GM18873 (cell line): ENCODE measurements around the gene ACTL7A.
"Not testable (repeated sequence)": the region's sequence is repeated elsewhere in the genome, so short reads cannot be mapped to it uniquely, and the experiment has no call there.

Experiments used
- ATAC-seq: cut with Tn5 transposase; IDR thresholded peaks from one replicate; pipeline ENCODE4 v1.9.1; 2021; ENCODE audit warnings: mild to moderate bottlenecking, moderate library complexity, moderate number of reproducible peaks; ENCODE audit not compliant: unreplicated experiment, low FRiP score

ACTL7A gene, protein sequence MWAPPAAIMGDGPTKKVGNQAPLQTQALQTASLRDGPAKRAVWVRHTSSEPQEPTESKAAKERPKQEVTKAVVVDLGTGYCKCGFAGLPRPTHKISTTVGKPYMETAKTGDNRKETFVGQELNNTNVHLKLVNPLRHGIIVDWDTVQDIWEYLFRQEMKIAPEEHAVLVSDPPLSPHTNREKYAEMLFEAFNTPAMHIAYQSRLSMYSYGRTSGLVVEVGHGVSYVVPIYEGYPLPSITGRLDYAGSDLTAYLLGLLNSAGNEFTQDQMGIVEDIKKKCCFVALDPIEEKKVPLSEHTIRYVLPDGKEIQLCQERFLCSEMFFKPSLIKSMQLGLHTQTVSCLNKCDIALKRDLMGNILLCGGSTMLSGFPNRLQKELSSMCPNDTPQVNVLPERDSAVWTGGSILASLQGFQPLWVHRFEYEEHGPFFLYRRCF

DNA sequence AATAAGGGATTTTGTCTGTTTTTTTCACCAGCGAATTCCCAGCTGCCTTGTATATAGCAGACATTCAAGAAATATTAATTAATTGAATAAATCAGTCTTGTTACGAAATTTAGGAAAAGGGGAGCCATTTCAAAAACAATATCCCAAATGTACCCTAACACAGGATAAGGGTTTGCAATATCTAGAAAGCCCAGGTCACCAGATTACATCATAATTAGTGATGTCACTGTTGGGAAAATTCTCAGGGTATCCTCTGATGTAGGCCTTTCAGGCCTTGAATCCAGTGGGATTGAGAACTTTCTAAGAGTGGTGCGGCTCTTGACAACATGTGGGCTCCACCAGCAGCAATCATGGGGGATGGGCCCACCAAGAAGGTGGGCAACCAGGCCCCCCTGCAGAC, at the start of gene ACTL7A:
ACTL7A (plus strand) TSS at position 270 of the 400 bp plus-strand sequence; CDS start at position 327, 57 bp downstream.
- no peak for ATAC-seq

DNA sequence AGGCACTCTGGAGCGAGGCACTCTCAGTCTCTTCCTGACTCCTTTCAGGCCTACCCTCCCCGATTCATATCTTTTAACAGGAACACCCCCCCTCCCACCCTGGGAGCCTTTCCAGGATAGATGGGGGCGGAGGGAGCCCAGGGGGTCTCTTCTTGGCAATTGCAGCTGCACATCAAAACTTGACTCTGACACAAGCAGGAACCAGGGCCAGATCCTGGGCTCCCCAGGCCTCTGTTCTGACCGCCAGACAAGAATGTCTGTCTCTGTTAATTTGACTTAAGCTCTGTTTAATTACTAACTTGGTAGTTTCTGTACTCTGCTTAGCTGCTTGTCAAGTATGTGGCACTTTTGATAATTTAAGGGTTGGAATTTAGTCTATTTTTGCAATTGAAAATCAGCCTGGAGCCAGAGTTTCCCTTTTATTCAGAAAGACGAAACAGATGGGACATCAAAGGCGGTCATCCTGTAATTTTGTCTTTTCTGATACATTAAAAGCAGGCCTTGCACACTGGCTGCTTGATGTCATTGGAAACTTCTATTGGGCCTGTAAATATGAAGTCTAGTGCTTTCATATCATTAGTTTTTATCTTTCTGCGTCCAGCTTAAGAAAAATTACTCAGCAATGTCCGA, 49.6 kb upstream of the ACTL7A start:
- no peak for ATAC-seq

DNA sequence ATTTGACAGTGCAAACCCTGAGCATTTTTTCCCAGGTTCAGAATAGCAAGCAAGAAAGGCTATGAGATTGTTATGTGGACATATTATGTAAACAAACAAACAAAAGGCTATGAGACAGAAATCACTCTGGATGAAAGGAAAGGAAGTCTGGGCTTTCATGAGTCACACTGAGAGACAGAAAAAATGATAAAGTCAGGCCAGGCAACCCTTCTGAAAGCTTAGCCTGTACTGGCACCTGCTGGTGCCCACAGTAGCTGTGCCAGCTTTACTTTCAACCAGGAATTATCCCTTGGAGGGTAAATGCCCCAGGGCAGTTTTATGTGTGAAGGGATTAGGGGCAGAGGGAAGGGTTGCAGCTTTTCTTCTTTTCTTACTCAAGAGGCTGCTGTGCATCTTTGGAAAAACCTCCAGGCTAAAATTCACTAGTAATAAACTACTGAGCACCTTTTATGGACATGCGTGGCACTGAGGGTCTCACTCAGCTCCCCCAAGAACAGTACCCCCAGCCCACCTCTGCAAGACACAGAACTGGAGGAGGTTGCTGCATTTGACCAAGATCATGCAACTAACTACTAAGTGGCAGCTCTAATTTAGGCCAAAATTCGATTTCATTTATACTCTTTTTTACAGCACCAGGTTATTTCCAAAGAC, 48.0 kb upstream of the ACTL7A start:
- ATAC-seq: no peak

DNA sequence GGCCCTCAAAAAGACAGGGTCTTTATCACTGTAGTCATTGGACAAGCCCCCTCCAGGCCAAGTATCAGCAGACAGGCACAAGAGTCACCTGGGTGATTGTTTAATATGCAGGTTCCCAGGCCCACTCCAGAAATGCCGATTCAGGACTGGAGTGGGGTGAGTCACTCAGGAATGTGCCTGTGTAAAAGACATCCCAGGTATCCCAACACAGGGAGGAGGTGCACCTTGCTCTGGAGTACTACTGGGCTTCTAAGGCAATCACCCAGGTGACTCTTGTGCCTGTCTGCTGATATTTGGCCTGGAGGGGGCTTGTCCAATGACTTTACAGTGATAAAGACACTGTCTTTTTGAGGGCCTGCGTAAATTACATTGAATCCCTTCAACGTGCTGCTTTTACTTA, 46.9 kb upstream of the ACTL7A start:
- ATAC-seq: no peak

DNA sequence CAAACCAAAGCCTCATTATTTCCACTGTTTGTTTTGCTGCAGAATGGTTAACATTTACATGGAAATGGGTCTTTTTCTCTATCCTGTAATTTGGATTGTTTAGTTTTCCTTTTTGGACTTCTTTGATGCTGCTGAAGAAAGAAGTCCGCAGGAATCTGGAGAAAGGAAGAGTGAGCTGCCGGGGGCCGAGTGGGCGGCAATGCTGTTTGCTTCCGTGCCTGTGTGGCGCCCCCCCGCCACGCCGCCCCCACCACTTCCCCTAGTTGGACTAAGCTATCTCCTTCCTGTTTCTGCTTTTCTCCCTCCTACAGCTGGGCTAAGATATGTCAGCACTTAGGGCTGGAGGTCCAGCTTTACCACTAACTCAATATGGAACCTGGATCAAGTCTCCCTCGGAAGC, 46.0 kb upstream of the ACTL7A start:
- ATAC-seq: no peak

DNA sequence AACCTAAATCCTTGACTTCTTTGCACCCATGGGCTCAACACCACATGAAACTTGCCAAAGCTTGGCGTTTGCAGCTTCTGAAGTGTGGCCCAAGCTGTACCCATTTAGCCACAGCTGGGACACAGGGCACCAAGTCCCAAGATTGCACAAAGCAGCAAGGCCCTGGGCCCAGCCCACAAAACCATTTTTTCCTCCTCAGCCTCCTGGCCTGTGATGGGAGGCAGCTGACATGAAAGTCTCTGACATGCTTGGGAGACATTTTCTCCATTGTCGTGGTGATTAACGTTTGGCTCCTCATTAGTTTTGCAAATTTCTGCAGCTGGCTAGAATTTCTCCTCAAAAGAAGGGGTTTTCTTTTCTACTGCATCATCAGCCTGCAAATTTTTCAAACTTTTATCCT, 38.2 kb upstream of the ACTL7A start:
- no peak for ATAC-seq

DNA sequence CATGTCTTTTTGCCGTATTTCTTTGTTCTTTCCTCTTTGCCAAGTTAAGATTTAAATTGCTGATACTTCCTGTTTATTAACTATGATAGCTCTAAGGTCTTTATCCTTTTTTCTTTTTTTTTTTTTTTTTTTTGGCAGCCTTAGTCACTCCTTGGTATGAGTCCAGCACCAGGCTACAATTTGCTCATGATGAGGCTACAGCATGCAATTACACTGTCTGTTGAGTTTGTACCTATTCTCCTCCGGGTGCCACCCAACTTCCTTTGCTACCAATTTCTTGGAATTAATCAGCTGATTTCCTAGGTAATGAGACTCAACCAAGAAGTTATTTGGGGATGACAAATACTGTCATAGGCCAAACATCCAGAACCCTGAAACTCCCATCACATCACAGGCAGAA, 31.8 kb upstream of the ACTL7A start:
- ATAC-seq: no peak

DNA sequence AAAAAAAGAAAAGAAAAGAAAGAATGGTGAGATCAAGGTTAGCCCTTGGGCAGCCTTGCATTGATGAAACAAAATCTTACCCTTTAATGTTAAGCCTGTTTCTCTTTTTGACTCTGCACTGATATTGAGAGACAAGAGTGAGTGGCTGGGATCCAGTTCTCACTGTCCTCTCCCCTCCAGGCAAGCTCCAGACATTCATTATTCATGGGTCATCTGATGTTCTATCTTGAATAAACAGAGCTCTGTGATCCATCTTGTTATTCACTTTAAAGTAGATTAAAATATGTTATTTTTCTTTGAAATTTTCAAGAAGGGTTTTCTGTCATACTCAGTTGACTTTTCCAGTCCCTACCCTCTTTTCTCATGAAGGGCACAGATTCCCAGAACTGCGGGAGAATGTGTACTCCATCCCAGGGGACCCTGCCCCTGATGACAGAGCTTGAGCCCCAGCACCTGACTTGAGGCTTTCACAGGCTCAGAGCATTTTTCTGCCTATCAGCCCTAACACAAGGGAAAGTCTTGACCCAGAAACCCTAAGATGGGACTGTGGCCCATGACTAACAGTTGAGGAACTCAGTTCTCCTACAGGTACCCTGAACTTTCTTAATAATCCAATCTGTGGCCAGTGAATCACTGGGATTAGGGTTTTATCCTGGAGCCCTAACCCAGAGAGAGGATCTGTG, 30.4 kb upstream of the ACTL7A start:
- no peak for ATAC-seq

DNA sequence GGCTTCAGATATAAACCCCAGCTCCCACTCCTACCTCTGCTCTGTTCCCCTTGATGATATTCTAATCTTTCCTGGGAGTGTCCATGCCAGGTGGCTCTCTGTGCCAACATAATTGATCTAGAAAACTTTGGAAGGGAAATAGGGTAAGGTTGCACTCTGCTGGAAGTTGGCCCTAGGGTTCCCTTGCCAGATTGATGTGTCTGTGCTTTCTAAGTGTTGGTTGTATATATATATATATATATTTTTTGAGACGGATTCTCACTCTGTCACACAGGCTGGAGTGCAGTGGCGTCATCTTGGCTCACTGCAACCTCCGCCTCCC, 29.9 kb upstream of the ACTL7A start:
- no peak for ATAC-seq

DNA sequence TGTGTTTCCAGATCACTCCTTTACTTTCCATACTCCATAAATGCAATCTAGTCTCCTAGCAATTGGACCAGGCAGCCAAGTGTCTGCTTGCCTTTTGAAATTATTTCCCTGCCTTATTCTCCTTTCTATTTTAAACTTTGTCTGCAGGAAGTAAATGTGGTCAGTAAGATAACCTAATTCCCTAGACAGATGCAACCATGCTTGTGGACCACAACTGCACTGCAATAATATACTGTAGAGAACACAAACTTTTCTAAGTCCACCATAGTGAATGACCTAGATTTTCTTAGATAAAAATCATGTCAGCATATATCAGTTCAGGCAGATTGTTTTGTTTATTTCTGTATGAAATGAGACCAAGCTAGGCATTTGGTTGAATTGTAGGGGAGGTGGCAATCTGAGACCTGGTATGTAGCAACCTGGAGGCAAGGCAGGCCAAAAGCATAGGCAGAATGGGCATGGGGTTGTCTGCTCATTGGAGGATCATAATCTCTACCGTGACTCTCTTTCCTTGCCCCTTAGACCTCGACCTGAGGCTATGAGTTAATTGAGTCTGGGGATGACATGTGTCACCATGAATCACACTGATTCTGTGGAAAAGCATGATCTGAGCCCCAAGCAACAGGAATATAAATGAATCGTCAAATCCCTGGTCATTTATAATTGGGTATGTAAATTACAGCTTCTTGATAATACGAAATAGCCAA, 27.0 kb upstream of the ACTL7A start:
- ATAC-seq: no peak

DNA sequence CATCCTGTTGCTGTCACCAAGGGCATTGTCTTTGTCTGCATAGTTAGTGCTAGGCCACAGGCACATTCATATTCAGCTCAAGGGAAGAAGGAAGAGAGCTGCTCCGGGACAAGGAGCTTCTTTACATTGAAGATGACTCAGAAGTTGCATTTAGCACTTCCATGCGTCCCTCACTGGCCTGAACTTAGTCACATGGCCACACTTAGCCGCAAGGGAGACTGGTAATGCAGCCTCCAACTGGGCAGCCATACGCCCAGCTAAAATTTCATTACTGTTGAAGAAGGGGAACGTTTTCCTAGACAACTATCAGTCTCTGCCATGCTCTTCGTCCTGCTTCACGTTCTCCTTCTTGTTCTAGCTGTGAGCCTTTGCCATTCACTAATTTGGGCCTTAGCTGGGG, 26.2 kb upstream of the ACTL7A start:
- ATAC-seq: no peak

DNA sequence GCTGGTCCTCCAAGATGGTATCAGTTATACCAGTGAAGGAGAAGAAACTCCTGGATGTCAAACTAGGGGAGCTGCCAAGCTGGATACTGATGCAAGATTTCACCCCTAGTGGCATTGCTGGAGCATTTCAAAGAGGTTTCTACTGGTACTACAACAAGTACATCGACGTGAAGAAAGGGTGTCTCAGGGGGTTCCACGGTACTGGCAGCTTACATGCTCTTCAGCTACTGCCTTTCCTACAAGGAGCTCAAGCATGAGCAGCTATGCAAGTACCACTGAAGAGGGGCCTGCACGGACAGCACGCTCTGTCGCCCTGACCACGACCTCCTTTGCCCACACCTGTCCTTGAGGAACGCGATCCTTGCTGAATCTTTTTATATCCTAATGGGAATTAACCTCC, 25.7 kb upstream of the ACTL7A start:
- ATAC-seq: no peak

DNA sequence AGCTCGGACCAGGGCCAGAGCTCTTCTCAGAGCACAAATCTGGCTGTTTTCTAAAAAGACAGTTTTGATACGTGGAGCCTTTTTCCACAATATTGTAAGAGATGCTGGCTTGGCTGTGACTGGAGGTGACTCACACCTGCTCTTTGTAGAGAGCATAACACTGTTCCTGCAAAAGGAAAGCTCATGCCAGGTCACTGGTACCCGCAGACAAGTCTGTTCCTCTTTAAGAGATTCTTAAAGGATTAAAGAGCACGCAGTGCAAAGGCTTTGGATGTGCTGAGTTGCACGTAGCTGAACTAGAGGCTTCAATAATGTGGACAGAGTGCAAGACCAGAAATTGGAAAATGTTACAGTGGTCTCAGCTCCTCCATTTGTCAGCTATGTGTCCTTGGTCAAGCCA, 25.3 kb upstream of the ACTL7A start:
- ATAC-seq: no peak

DNA sequence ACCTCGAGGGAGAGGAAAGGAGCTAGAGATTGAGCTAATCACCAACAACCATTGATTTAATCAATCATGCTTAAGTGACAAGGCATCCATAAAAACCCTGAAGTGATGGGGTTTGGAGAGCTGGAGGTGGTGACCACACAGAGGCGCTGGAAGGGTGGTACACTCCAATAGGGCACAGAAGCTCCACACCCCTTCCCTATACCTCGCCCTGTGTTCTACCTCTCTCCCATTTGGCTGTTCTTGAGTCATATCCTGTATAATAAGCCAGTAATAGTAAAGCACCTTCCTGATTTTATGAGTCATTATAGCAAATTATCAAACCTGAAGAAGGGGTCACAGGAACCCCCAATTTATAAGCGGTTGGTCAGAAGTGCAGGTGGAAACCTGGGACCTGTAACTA, 24.5 kb upstream of the ACTL7A start:
- no peak for ATAC-seq

DNA sequence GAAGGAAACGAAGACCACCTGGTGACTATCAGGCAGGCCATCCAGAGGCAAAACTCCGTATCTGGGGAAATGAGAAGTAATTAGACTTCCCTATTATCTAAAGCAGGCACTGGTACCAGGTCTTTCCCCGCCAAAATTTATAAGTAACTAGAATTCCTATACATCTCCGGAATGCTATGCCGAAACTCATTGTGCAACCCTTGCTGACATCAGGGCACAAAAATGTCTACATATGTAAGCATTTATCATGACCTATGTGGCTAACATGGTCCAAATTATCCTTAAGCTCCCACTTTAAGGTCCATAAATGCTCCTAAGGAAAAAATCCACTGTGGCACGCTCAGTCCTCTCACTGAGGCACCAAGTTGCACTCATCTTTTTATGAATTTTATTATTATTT, 24.0 kb upstream of the ACTL7A start:
- no peak for ATAC-seq

DNA sequence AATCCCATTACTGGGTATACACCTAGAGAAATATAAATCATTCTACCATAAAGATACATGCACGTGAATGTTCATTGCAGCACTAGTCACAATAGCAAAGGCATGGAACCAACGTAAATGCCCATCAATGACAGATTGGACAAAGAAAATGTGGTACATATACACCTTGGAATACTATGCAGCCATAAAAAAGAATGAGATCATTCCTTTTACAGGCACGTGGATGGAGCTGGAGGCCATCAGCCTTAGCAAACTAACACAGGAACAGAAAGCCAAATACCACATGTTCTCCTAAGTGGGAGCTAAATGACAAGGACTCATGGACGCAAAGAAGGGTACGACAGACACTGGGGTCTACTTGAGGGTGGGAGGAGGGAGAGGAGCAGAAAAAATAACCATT, 22.5 kb upstream of the ACTL7A start:
- not testable (repeated sequence) for ATAC-seq

DNA sequence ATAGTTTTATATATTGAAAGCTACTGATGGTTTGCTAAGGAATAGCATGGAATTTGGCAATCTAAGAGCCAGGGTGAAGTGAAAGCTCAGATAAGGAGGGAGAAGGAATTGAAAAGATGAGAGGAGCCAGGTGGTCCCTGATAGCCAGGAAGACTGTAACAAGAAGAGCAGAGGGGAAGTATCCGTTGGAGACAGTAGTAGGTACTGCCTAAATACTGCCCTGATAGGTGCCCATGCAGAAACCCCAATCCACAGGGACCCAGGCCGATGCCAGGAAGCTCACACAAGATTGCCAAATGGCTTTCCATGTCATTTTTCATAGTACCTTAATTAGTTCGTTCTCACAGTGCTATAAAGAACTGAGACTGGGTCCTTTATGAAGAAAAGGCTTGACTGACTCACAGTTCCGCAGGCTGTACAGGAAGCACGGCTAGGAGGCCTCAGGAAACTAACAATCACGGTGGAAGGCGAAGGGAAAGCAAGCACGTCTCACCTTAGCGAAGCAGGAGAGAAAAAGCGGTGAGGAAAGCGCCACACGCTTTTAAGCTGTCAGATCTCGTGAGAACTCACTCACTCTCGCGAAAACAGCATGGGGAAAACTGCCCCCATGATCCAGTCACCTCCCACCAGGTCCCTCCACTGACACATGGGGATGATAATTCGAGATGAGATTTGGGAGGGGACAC, 19.3 kb upstream of the ACTL7A start:
- no peak for ATAC-seq

DNA sequence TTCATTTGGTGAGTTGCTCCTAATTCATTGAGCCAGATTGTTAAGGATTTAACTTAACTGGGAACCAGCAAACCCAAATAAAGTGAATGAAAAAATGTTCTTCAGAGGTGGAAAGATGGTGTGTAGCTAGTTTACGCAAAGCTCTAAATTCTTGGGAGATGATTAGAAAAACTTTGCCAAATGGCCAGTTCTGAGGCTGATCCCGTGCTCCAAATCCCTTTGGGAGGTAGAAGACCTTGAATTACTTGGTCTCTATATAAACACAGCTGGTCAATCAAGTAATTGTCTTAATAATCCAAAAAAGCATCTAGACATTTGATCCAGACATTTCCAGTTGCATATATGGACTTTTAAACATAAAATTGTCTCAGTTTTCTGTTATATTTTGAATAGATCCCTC, 17.7 kb upstream of the ACTL7A start:
- no peak for ATAC-seq

DNA sequence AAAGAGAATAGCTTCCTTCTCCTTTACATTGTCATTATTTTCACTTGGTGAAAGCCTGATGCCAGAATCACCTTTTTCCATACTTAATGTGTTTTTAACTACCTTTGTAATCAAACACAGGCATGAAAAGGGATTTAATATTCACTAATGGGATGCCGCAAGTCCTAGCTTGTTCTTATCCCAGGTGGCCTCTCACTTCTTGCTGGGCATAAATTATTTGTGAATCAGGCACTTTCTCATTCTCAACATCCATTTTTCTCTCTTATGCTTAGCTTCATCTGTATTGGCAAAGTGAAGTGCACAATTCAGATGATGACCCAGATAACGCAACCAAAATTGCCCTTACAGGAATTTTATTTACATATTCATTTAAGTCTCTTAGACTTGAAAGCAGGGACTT, 17.2 kb upstream of the ACTL7A start:
- no peak for ATAC-seq

DNA sequence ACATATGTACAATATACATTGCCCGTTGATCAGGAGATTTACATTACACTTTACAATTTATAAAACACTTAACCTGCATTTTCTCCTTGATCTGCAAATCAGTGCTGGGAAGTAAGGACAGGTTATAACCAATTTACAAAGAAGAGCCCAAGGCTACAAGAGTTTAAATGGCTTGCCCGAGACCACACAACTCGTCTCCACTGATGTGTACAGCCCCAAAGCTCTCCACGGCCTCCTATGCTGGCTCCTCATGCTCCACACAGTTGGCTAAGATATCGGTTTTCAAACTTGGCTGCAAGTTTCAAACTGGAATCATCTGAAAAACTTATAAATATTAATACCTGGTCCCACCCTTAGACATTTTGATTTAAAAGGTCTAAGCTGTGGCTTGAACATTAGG, 16.6 kb upstream of the ACTL7A start:
- ATAC-seq: no peak
